C4-2B (cell line): ENCODE measurements around the gene MOCS1.

ENCODE experiments used
- ZFX ChIP-seq: fragments of 450-650 bp; IDR thresholded peaks from 2 replicates; pipeline ENCODE4 v1.6.1; 2017
- TF ChIP-seq, protein P1 (sequence below): fragments of 450-650 bp; conservative IDR thresholded peaks from 2 replicates; pipeline ENCODE4 v1.5.1; 2017; ENCODE audit warnings: mild to moderate bottlenecking

DNA sequence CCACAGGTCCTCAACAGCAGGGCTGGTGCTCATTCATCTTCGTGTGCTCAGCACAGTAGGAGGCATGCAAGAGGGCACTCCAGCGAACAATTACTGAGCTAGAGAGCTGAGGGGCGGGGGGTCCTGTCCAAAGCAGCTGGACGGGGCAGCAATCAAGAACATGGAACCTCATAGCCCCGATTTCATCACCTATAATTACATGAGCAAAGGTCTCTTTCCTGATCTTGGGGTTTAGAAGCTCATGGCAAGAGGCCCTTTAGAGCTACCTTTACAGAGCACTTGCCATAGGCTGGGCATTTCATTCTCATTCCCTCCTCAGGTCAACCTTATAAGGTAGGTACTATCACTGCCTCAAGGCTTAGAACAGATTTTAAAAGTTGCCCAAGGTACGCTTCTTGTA, 10.4 kb downstream of the MOCS1 start:
- TF ChIP-seq, protein P1, sequence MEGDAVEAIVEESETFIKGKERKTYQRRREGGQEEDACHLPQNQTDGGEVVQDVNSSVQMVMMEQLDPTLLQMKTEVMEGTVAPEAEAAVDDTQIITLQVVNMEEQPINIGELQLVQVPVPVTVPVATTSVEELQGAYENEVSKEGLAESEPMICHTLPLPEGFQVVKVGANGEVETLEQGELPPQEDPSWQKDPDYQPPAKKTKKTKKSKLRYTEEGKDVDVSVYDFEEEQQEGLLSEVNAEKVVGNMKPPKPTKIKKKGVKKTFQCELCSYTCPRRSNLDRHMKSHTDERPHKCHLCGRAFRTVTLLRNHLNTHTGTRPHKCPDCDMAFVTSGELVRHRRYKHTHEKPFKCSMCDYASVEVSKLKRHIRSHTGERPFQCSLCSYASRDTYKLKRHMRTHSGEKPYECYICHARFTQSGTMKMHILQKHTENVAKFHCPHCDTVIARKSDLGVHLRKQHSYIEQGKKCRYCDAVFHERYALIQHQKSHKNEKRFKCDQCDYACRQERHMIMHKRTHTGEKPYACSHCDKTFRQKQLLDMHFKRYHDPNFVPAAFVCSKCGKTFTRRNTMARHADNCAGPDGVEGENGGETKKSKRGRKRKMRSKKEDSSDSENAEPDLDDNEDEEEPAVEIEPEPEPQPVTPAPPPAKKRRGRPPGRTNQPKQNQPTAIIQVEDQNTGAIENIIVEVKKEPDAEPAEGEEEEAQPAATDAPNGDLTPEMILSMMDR = no peak
- TF ChIP-seq ZFX = no peak
